CD4-positive, alpha-beta T cell (primary cell): ENCODE results near the gene BPGM. TPM values are rescaled to one million over a fixed set of nuclear protein-coding genes. Genes with fewer than 3 reads are reported as not detected.

ENCODE experiments used
- ATAC-seq: fragments of 200-7000 bp; cut with Tn5 transposase; one replicate; pipeline ENCODE4 v1.10.0; 2022; ENCODE audit warnings: mild to moderate bottlenecking; ENCODE audit not compliant: poor library complexity
- CTCF ChIA-PET: fragments of 350-600 bp; sonication (Branson Sonifier 250); formaldehyde crosslinking; loops from one replicate; lab custom pipeline; 2021; ENCODE audit warnings: antibody characterized with exemption, inconsistent platforms; lab: Charles Lee
- POLR2A ChIA-PET: fragments of 350-600 bp; sonication (Branson Sonifier 250); formaldehyde crosslinking; loops from one replicate; lab custom pipeline; 2021; ENCODE audit warnings: antibody characterized with exemption, inconsistent platforms; lab: Charles Lee
- DNase-seq, 14 experiments: peaks; one replicate each; pipeline ENCODE4 v3.0.0-alpha.2; 2013 to 2020; ENCODE audit warnings: mixed read lengths in 2 of 14
- H3K27ac ChIP-seq, 2 donors: one replicate each; pipeline versions ENCODE4 v1.5.1 to v1.7.0; 2013; ENCODE audit warnings: low read length in 2 of 2, low read depth in 1 of 2, mild to moderate bottlenecking in 1 of 2
- H3K27me3 ChIP-seq, 2 experiments: 1 replicate in 1 of 2; 2 replicates in 1 of 2; pipeline versions ENCODE4 v1.6.1 to v1.7.0; 2013; ENCODE audit warnings: low read length in 2 of 2, control low read depth in 1 of 2, mild to moderate bottlenecking in 1 of 2, moderate library complexity in 1 of 2; ENCODE audit not compliant: insufficient read depth in 2 of 2, control insufficient read depth in 1 of 2
- H3K36me3 ChIP-seq: one replicate; pipeline ENCODE4 v1.6.1; 2013; ENCODE audit warnings: low read length, control low read depth; ENCODE audit not compliant: insufficient read depth
- H3K4me1 ChIP-seq: one replicate; pipeline ENCODE4 v1.6.1; 2013; ENCODE audit warnings: low read length, control low read depth; ENCODE audit not compliant: insufficient read depth
- H3K4me3 ChIP-seq: one replicate; pipeline ENCODE4 v1.5.1; 2013; ENCODE audit warnings: mild to moderate bottlenecking, low read length, moderate library complexity
- H3K9me3 ChIP-seq, 2 experiments: 1 replicate in 1 of 2; 2 replicates in 1 of 2; pipeline versions ENCODE4 v1.6.1 to v1.7.0; 2013; ENCODE audit warnings: low read length in 2 of 2, mild to moderate bottlenecking in 2 of 2, control low read depth in 1 of 2, moderate library complexity in 1 of 2; ENCODE audit not compliant: control insufficient read depth in 1 of 2, insufficient read depth in 1 of 2
- H3K27ac Mint-ChIP-seq: one replicate; pipeline ENCODE4 v1.8.0; 2020; ENCODE audit warnings: mixed read lengths
- H3K27me3 Mint-ChIP-seq: one replicate; pipeline ENCODE4 v1.8.0; 2021; ENCODE audit warnings: mixed read lengths
- H3K36me3 Mint-ChIP-seq: one replicate; pipeline ENCODE4 v1.8.0; 2021; ENCODE audit warnings: low read depth, mixed read lengths
- H3K4me1 Mint-ChIP-seq: one replicate; pipeline ENCODE4 v1.8.0; 2021; ENCODE audit warnings: low read depth, mixed read lengths
- H3K4me3 Mint-ChIP-seq: one replicate; pipeline ENCODE4 v1.8.0; 2020; ENCODE audit warnings: mild to moderate bottlenecking, mixed read lengths
- H3K9me3 Mint-ChIP-seq: one replicate; pipeline ENCODE4 v1.8.0; 2020; ENCODE audit warnings: mixed read lengths
- CTCF ChIP-seq: fragments of 200-600 bp; IDR thresholded peaks from one replicate; pipeline ENCODE4 v1.8.0; 2022; ENCODE audit warnings: antibody characterized with exemption, mild to moderate bottlenecking
- intact Hi-C, 2 experiments: fragments of 100-400 bp; cut with DNase I in 1 of 2; cut with micrococcal nuclease in 1 of 2; formaldehyde crosslinking; loops; one replicate each; pipeline versions ENCODE4 v1.15.1 to v1.9.0; 2023 to 2025; cut with DNase I, micrococcal nuclease
- total RNA-seq, 174 experiments: library from RNA in 2 of 174; stranded (reverse) in 2 of 174; gene quantifications; one replicate each; pipeline ENCODE4 v1.2.3 and lab custom pipeline; 2021 to 2026

BPGM gene
- total RNA-seq, 2 experiments from 2014 or later: 46.3 to 46.6 TPM

GRCh38 chr7:134708692-134709091 is 62.0 kb downstream of the BPGM start:
- no peaks in the 10 kb centered on the region for H3K36me3 Mint-ChIP-seq
- Histone ChIP-seq H3K27ac (no peak overlapping the region), H3K4me1 (peaks cover 13% of the 10 kb centered on the region), H3K27me3 (no peaks in the 10 kb centered on the region), H3K36me3 (no peaks in the 10 kb centered on the region), H3K4me3 (no peak overlapping the region), H3K9me3 (no peaks in the 10 kb centered on the region)
- no peaks in the 10 kb centered on the region for H3K27me3 Mint-ChIP-seq
- TF ChIP-seq CTCF: no peak
- H3K9me3 Mint-ChIP-seq: no peaks in the 10 kb centered on the region
- POLR2A ChIA-PET: no interaction called here
- ATAC-seq: no peak
- CTCF ChIA-PET: interaction anchor here (1.0 kb wide), 1 partner anchor 75 kb away, joined by 3 read pairs; no protein-coding TSS in a partner anchor
- H3K4me3 Mint-ChIP-seq: no peak overlapping the region
- no peak for DNase-seq
- H3K27ac Mint-ChIP-seq: peak overlapping the region; percentile 22
- intact Hi-C loops: no loop called here
- peaks cover 18% of the 10 kb centered on the region for H3K4me1 Mint-ChIP-seq

GRCh38 chr7:134709197-134709596 is 62.5 kb downstream of the BPGM start:
- POLR2A ChIA-PET: no interaction called here
- Mint-ChIP-seq H3K4me3 (no peak overlapping the region), H3K4me1 (peaks cover 18% of the 10 kb centered on the region), H3K27me3 (no peaks in the 10 kb centered on the region), H3K27ac (peak overlapping the region; percentile 22), H3K9me3 (no peaks in the 10 kb centered on the region), H3K36me3 (no peaks in the 10 kb centered on the region)
- Histone ChIP-seq H3K4me1 (peaks cover 13% of the 10 kb centered on the region), H3K27ac (no peak overlapping the region), H3K4me3 (no peak overlapping the region), H3K36me3 (no peaks in the 10 kb centered on the region), H3K9me3 (no peaks in the 10 kb centered on the region), H3K27me3 (no peaks in the 10 kb centered on the region)
- CTCF ChIA-PET: interaction anchor here (1.0 kb wide), 1 partner anchor 76 kb away, joined by 3 read pairs; no protein-coding TSS in a partner anchor
- intact Hi-C loops: no loop called here
- ATAC-seq (no peak), DNase-seq (no peak)
- TF ChIP-seq CTCF: no peak

DNA sequence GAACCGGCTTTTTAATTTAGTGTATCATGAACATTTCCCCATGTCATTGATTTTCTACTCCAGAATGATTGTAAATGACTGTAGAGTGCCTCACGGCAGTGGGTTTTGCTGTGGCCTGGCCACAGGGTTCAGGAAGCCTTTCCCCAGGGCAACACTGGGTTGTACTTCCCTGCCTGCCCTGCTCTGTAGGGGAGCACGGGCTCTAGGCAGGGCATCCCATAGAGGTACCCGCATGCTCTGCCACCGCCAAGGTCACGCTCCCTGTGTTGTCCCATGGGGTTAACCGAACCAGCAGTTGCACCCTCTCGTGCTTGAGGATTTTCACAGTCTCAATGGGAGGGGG is 63.8 kb downstream of the BPGM start:
- peaks cover 13% of the 10 kb centered on the region for H3K4me1 ChIP-seq
- Mint-ChIP-seq H3K27me3 (no peaks in the 10 kb centered on the region), H3K36me3 (no peaks in the 10 kb centered on the region), H3K4me1 (peaks cover 18% of the 10 kb centered on the region), H3K4me3 (no peak overlapping the region), H3K9me3 (no peaks in the 10 kb centered on the region), H3K27ac (peak overlapping the region; percentile 84)
- no peaks in the 10 kb centered on the region for H3K9me3 ChIP-seq
- ChIA-PET CTCF (interaction anchor here (0.6 to 2.1 kb wide), 5 partner anchors 9 to 810 kb away, joined by 3 to 8 read pairs (median 3); partner anchors contain the start of genes BPGM and CYREN), POLR2A (interaction anchor here (1.1 to 1.6 kb wide), 5 partner anchors 41 to 78 kb away, joined by 5 to 16 read pairs (median 7); partner anchors contain the start of gene BPGM)
- ATAC-seq (peak; percentile 1), DNase-seq (peak in 1 of 14 experiments; percentile 6)
- intact Hi-C loops: loop anchor here in 1 of 2 experiments (2.0 to 5.0 kb wide), 2 partner anchors 154 to 242 kb away; no protein-coding TSS in a partner anchor
- no peaks in the 10 kb centered on the region for H3K36me3 ChIP-seq
- peak overlapping the region; percentile 68 to 73 for H3K27ac ChIP-seq
- TF ChIP-seq CTCF: no peak
- no peaks in the 10 kb centered on the region for H3K27me3 ChIP-seq
- no peak overlapping the region for H3K4me3 ChIP-seq
